GM19035 (cell line): ENCODE data around the gene MAP6D1.
"Not testable (repeated sequence)": the region's sequence is repeated elsewhere in the genome, so short reads cannot be mapped to it uniquely, and the experiment has no call there.

Experiments used
- ATAC-seq: cut with Tn5 transposase; IDR thresholded peaks from one replicate; pipeline ENCODE4 v1.9.1; 2021; ENCODE audit not compliant: unreplicated experiment

The MAP6D1 gene

GRCh38 chr3:183801601-183802000, 23.8 kb downstream of the MAP6D1 start:
- no peak for ATAC-seq

- ATAC-seq, result no peak
These were observed 25.0 kb downstream of the MAP6D1 start for GRCh38 chr3:183800243-183800863.

GRCh38 chr3:183799461-183799860, 25.9 kb downstream of the MAP6D1 start:
- ATAC-seq, result no peak

- ATAC-seq, result no peak
These were observed 27.4 kb downstream of the MAP6D1 start for GRCh38 chr3:183797996-183798395.

GRCh38 chr3:183796372-183796771, 29.0 kb downstream of the MAP6D1 start:
- no peak for ATAC-seq

GRCh38 chr3:183794452-183794851, 30.9 kb downstream of the MAP6D1 start:
- ATAC-seq, result no peak

GRCh38 chr3:183792976-183793375, 32.4 kb downstream of the MAP6D1 start:
- no peak for ATAC-seq

GRCh38 chr3:183790700-183791099, 34.7 kb downstream of the MAP6D1 start:
- no peak for ATAC-seq

GRCh38 chr3:183789826-183790225, 35.6 kb downstream of the MAP6D1 start:
- no peak for ATAC-seq

GRCh38 chr3:183784503-183784902, 40.9 kb downstream of the MAP6D1 start:
- not testable (repeated sequence) for ATAC-seq

GRCh38 chr3:183782576-183783276, 42.7 kb downstream of the MAP6D1 start:
- ATAC-seq, result no peak

- ATAC-seq, result no peak
These were observed 44.1 kb downstream of the MAP6D1 start for GRCh38 chr3:183781246-183781645.

GRCh38 chr3:183779896-183780465, 45.4 kb downstream of the MAP6D1 start:
- ATAC-seq, result no peak

GRCh38 chr3:183777016-183777618, 48.3 kb downstream of the MAP6D1 start:
- ATAC-seq, result no peak

GRCh38 chr3:183776451-183776850, 48.9 kb downstream of the MAP6D1 start:
- not testable (repeated sequence) for ATAC-seq

GRCh38 chr3:183775781-183776180, 49.6 kb downstream of the MAP6D1 start:
- no peak for ATAC-seq

- no peak for ATAC-seq
These were observed 50.7 kb downstream of the MAP6D1 start for GRCh38 chr3:183774631-183775030.

GRCh38 chr3:183769453-183769852, 55.9 kb downstream of the MAP6D1 start:
- no peak for ATAC-seq

- no peak for ATAC-seq
These were observed 57.3 kb downstream of the MAP6D1 start for GRCh38 chr3:183768114-183768513.

GRCh38 chr3:183766745-183767606, 58.4 kb downstream of the MAP6D1 start:
- ATAC-seq, result peak; percentile 73

- no peak for ATAC-seq
These were observed 59.3 kb downstream of the MAP6D1 start for GRCh38 chr3:183766107-183766506.
